Measurements from ENCODE around the gene LAMA2. TPM values are rescaled to one million over a fixed set of nuclear protein-coding genes. Genes with fewer than 3 reads are reported as not detected.

Gene LAMA2
- total and polyA plus RNA-seq, 7 experiments from 2014 or later: 0.02 to 0.59 (median 0.35) TPM; not detected in 4

GRCh38 chr6:129508477-129509145 is 625.7 kb downstream of the LAMA2 start:
- H3K9me3 Mint-ChIP-seq: no peaks in the 10 kb centered on the region
- no peaks in the 10 kb centered on the region for H3K36me3 Mint-ChIP-seq
- H3K4me1 Mint-ChIP-seq: peaks cover 0 to 2% (median 0%) of the 10 kb centered on the region in 7 donors
- DNase-seq: no peak
- H3K4me3 Mint-ChIP-seq: no peak overlapping the region
- POLR2A ChIA-PET: interaction anchor here (0.6 kb wide), 1 partner anchor 41 kb away, joined by 4 read pairs; no protein-coding TSS in a partner anchor
- no peaks in the 10 kb centered on the region for H3K9me3 ChIP-seq (ENCODE audit: control insufficient read depth in 2 of 3, low read length in 3 of 3)
- H3K27me3 Mint-ChIP-seq: peaks cover 0 to 13% (median 0%) of the 10 kb centered on the region in 5 donors
- CTCF ChIA-PET: no interaction called here
- intact Hi-C loops (cut with micrococcal nuclease): no loop called here
- H3K27ac Mint-ChIP-seq: no peak overlapping the region
- no peak overlapping the region for H3K27ac ChIP-seq (ENCODE audit: low read depth, low read length)
- H3K27me3 ChIP-seq (ENCODE audit: control insufficient read depth in 2 of 2, insufficient read depth in 2 of 2, low read length in 2 of 2): no peaks in the 10 kb centered on the region
- no peak for ATAC-seq
- no peaks in the 10 kb centered on the region for H3K4me1 ChIP-seq (ENCODE audit: control insufficient read depth in 2 of 2, insufficient read depth in 2 of 2, low read length in 2 of 2)
- no peaks in the 10 kb centered on the region for H3K36me3 ChIP-seq (ENCODE audit: control insufficient read depth in 2 of 3, insufficient read depth in 3 of 3, low read length in 3 of 3)
- no peak overlapping the region for H3K4me3 ChIP-seq (ENCODE audit: low read length)

- Histone ChIP-seq H3K4me3 (ENCODE audit: low read length) (no peak overlapping the region), H3K9me3 (ENCODE audit: control insufficient read depth in 2 of 3, low read length in 3 of 3) (no peaks in the 10 kb centered on the region), H3K4me1 (ENCODE audit: control insufficient read depth in 2 of 2, insufficient read depth in 2 of 2, low read length in 2 of 2) (no peaks in the 10 kb centered on the region), H3K27me3 (ENCODE audit: control insufficient read depth in 2 of 2, insufficient read depth in 2 of 2, low read length in 2 of 2) (no peaks in the 10 kb centered on the region), H3K27ac (ENCODE audit: low read depth, low read length) (no peak overlapping the region), H3K36me3 (ENCODE audit: control insufficient read depth in 2 of 3, insufficient read depth in 3 of 3, low read length in 3 of 3) (no peaks in the 10 kb centered on the region)
- ChIA-PET POLR2A (no interaction called here), CTCF (interaction anchor here (1.1 kb wide), 1 partner anchor 10 kb away, joined by 4 read pairs; no protein-coding TSS in a partner anchor)
- H3K27ac Mint-ChIP-seq: no peak overlapping the region
- no peak for DNase-seq
- peaks cover 0 to 2% (median 0%) of the 10 kb centered on the region in 7 donors for H3K4me1 Mint-ChIP-seq
- H3K36me3 Mint-ChIP-seq: no peaks in the 10 kb centered on the region
- no peaks in the 10 kb centered on the region for H3K9me3 Mint-ChIP-seq
- no peak overlapping the region for H3K4me3 Mint-ChIP-seq
- intact Hi-C loops (cut with micrococcal nuclease): no loop called here
- ATAC-seq: no peak
- H3K27me3 Mint-ChIP-seq: peaks cover 0 to 16% (median 0%) of the 10 kb centered on the region in 5 donors
These were observed 628.0 kb downstream of the LAMA2 start for GRCh38 chr6:129510950-129511349.

DNA sequence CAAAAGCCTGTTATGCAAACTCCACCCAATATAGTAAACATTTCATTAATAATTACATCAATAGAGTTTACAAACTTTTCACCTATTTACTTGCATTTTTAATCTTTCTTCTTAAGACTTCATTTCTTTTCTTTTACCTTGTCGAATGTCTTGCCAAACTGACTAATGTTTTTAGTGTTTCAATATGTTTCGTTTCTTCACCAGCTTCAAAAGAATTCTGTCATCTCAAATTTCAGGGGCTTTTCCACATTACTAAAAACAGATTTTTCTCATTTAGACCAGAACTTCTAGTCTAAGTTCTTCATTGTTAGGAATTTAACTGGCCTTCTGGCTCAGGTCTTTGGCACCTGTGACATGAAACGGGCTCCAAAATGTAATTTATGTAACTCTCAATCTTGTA is 630.5 kb downstream of the LAMA2 start:
- Mint-ChIP-seq H3K4me1 (peaks cover 0 to 2% (median 0%) of the 10 kb centered on the region in 7 donors), H3K27me3 (peaks cover 0 to 15% (median 0%) of the 10 kb centered on the region in 5 donors), H3K4me3 (no peak overlapping the region), H3K36me3 (no peaks in the 10 kb centered on the region), H3K27ac (no peak overlapping the region), H3K9me3 (no peaks in the 10 kb centered on the region)
- intact Hi-C loops (cut with micrococcal nuclease): no loop called here
- H3K36me3 ChIP-seq (ENCODE audit: control insufficient read depth in 2 of 3, insufficient read depth in 3 of 3, low read length in 3 of 3): no peaks in the 10 kb centered on the region
- POLR2A ChIA-PET: interaction anchor here (0.6 kb wide), 1 partner anchor 426 kb away, joined by 3 read pairs; no protein-coding TSS in a partner anchor
- no peak overlapping the region for H3K4me3 ChIP-seq (ENCODE audit: low read length)
- no peak overlapping the region for H3K27ac ChIP-seq (ENCODE audit: low read depth, low read length)
- no peaks in the 10 kb centered on the region for H3K27me3 ChIP-seq (ENCODE audit: control insufficient read depth in 2 of 2, insufficient read depth in 2 of 2, low read length in 2 of 2)
- ATAC-seq (no peak), DNase-seq (no peak)
- H3K4me1 ChIP-seq (ENCODE audit: control insufficient read depth in 2 of 2, insufficient read depth in 2 of 2, low read length in 2 of 2): no peaks in the 10 kb centered on the region
- CTCF ChIA-PET: no interaction called here
- no peaks in the 10 kb centered on the region for H3K9me3 ChIP-seq (ENCODE audit: control insufficient read depth in 2 of 3, low read length in 3 of 3)

DNA sequence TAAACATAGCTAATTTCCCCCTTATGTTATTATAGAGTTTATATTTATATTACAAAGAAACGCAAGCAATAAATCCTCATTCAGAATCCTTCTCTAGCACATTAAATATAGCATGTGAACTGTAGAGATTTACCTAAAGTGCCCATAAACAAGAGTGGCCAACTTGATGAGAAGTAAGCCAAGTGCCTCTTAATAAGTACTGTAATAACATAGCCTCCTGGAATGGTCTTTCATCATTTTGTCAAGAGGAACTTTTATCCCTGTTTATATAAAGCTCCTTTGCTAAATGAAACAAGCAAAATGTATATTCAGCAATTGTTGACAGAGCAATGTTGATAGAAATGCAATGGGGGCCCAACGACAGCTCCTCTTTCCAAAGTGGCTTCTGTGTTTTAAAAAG is 632.1 kb downstream of the LAMA2 start:
- H3K27me3 Mint-ChIP-seq: peaks cover 0 to 9% (median 0%) of the 10 kb centered on the region in 5 donors
- Histone ChIP-seq H3K36me3 (ENCODE audit: control insufficient read depth in 2 of 3, insufficient read depth in 3 of 3, low read length in 3 of 3) (no peaks in the 10 kb centered on the region), H3K4me1 (ENCODE audit: control insufficient read depth in 2 of 2, insufficient read depth in 2 of 2, low read length in 2 of 2) (no peaks in the 10 kb centered on the region), H3K27ac (ENCODE audit: low read depth, low read length) (no peak overlapping the region), H3K27me3 (ENCODE audit: control insufficient read depth in 2 of 2, insufficient read depth in 2 of 2, low read length in 2 of 2) (no peaks in the 10 kb centered on the region), H3K9me3 (ENCODE audit: control insufficient read depth in 2 of 3, low read length in 3 of 3) (no peaks in the 10 kb centered on the region), H3K4me3 (ENCODE audit: low read length) (no peak overlapping the region)
- peaks cover 0 to 2% (median 0%) of the 10 kb centered on the region in 7 donors for H3K4me1 Mint-ChIP-seq
- DNase-seq: no peak
- no peak overlapping the region for H3K27ac Mint-ChIP-seq
- no peak for ATAC-seq
- no peaks in the 10 kb centered on the region for H3K36me3 Mint-ChIP-seq
- intact Hi-C loops (cut with micrococcal nuclease): no loop called here
- no peak overlapping the region for H3K4me3 Mint-ChIP-seq
- no peaks in the 10 kb centered on the region for H3K9me3 Mint-ChIP-seq
- CTCF ChIA-PET: no interaction called here
- POLR2A ChIA-PET: interaction anchor here (0.5 kb wide), 1 partner anchor 169 kb away, joined by 3 read pairs; no protein-coding TSS in a partner anchor

DNA sequence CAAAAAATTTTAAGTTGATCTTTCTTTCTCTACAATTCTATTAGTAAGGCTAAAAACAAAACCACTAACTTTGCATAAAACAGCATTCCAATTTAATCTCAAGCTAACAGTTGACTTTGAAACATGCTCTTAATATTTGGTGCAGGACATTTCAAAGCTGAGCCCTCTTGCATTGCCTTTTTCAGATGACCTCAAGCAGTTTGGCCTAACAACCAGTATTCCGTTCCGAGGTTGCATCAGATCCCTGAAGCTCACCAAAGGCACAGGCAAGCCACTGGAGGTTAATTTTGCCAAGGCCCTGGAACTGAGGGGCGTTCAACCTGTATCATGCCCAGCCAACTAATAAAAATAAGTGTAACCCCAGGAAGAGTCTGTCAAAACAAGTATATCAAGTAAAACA is 633.1 kb downstream of the LAMA2 start:
- H3K9me3 Mint-ChIP-seq: peaks cover 0 to 1% (median 0%) of the 10 kb centered on the region in 11 donors
- no peaks in the 10 kb centered on the region for H3K27me3 ChIP-seq (ENCODE audit: control insufficient read depth in 2 of 2, insufficient read depth in 2 of 2, low read length in 2 of 2)
- ChIA-PET CTCF (no interaction called here), POLR2A (no interaction called here)
- H3K4me3 Mint-ChIP-seq: no peak overlapping the region
- no peaks in the 10 kb centered on the region for H3K4me1 ChIP-seq (ENCODE audit: control insufficient read depth in 2 of 2, insufficient read depth in 2 of 2, low read length in 2 of 2)
- intact Hi-C loops (cut with micrococcal nuclease): no loop called here
- peaks cover 0 to under 1% (median 0%) of the 10 kb centered on the region in 7 donors for H3K4me1 Mint-ChIP-seq
- DNase-seq (no peak), ATAC-seq (no peak)
- no peaks in the 10 kb centered on the region for H3K36me3 Mint-ChIP-seq
- H3K36me3 ChIP-seq (ENCODE audit: control insufficient read depth in 2 of 3, insufficient read depth in 3 of 3, low read length in 3 of 3): no peaks in the 10 kb centered on the region
- H3K27ac Mint-ChIP-seq: no peak overlapping the region
- peaks cover 0 to 7% (median 0%) of the 10 kb centered on the region in 5 donors for H3K27me3 Mint-ChIP-seq
- H3K4me3 ChIP-seq (ENCODE audit: low read length): no peak overlapping the region
- no peaks in the 10 kb centered on the region for H3K9me3 ChIP-seq (ENCODE audit: control insufficient read depth in 2 of 3, low read length in 3 of 3)
- no peak overlapping the region for H3K27ac ChIP-seq (ENCODE audit: low read depth, low read length)

DNA sequence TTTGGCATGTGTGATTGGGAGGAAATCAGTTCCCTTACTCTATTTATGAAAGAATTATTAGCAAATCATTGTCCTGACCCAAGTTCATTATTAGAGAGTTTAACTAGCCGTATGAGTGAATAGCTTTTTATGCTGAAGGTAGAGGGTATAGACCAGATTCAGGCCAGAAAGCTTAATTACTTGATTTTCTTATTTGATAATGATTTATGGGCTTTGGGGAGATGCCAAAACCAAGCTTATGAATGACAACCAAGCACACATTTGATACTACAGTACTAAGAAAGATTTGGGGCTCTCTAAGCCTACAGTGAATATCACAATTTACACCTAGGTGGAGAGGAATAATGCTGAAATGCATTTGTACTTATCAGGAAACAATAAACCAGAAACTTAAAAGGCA is 633.8 kb downstream of the LAMA2 start:
- no peaks in the 10 kb centered on the region for H3K36me3 ChIP-seq (ENCODE audit: control insufficient read depth in 2 of 3, insufficient read depth in 3 of 3, low read length in 3 of 3)
- peaks cover 0 to 1% (median 0%) of the 10 kb centered on the region in 11 donors for H3K9me3 Mint-ChIP-seq
- ChIA-PET CTCF (interaction anchor here (0.6 kb wide), 1 partner anchor 17 kb away, joined by 3 read pairs; no protein-coding TSS in a partner anchor), POLR2A (no interaction called here)
- H3K36me3 Mint-ChIP-seq: no peaks in the 10 kb centered on the region
- H3K27ac Mint-ChIP-seq: no peak overlapping the region
- peaks cover 0 to 7% (median 0%) of the 10 kb centered on the region in 5 donors for H3K27me3 Mint-ChIP-seq
- no peak for DNase-seq
- H3K27me3 ChIP-seq (ENCODE audit: control insufficient read depth in 2 of 2, insufficient read depth in 2 of 2, low read length in 2 of 2): no peaks in the 10 kb centered on the region
- no peak for ATAC-seq
- no peak overlapping the region for H3K4me3 ChIP-seq (ENCODE audit: low read length)
- no peaks in the 10 kb centered on the region for H3K4me1 ChIP-seq (ENCODE audit: control insufficient read depth in 2 of 2, insufficient read depth in 2 of 2, low read length in 2 of 2)
- intact Hi-C loops (cut with micrococcal nuclease): no loop called here
- no peak overlapping the region for H3K27ac ChIP-seq (ENCODE audit: low read depth, low read length)
- H3K4me1 Mint-ChIP-seq: no peaks in the 10 kb centered on the region
- no peak overlapping the region for H3K4me3 Mint-ChIP-seq
- no peaks in the 10 kb centered on the region for H3K9me3 ChIP-seq (ENCODE audit: control insufficient read depth in 2 of 3, low read length in 3 of 3)

- Mint-ChIP-seq H3K9me3 (peaks cover 0 to 1% (median 0%) of the 10 kb centered on the region in 11 donors), H3K36me3 (no peaks in the 10 kb centered on the region), H3K4me3 (no peak overlapping the region), H3K27me3 (peaks cover 0 to 7% (median 0%) of the 10 kb centered on the region in 5 donors), H3K4me1 (no peaks in the 10 kb centered on the region), H3K27ac (no peak overlapping the region)
- no peak for DNase-seq
- Histone ChIP-seq H3K9me3 (ENCODE audit: control insufficient read depth in 2 of 3, low read length in 3 of 3) (no peaks in the 10 kb centered on the region), H3K4me1 (ENCODE audit: control insufficient read depth in 2 of 2, insufficient read depth in 2 of 2, low read length in 2 of 2) (no peaks in the 10 kb centered on the region), H3K4me3 (ENCODE audit: low read length) (no peak overlapping the region), H3K27me3 (ENCODE audit: control insufficient read depth in 2 of 2, insufficient read depth in 2 of 2, low read length in 2 of 2) (no peaks in the 10 kb centered on the region), H3K36me3 (ENCODE audit: control insufficient read depth in 2 of 3, insufficient read depth in 3 of 3, low read length in 3 of 3) (no peaks in the 10 kb centered on the region), H3K27ac (ENCODE audit: low read depth, low read length) (no peak overlapping the region)
- intact Hi-C loops (cut with micrococcal nuclease): no loop called here
- ChIA-PET POLR2A (no interaction called here), CTCF (interaction anchor here (0.6 kb wide), 1 partner anchor 18 kb away, joined by 3 read pairs; no protein-coding TSS in a partner anchor)
- ATAC-seq: no peak
These were observed 634.4 kb downstream of the LAMA2 start for GRCh38 chr6:129517288-129517687.
